Activated naive CD8-positive, alpha-beta T cell treated with anti-CD3 and anti-CD28 coated beads, Interleukin-2, amount 50 U/mL, for 24 hours (primary cell): ENCODE measurements around the gene SETD3.

Source experiments
- ATAC-seq: fragments of 150-1000 bp; cut with Tn5 transposase; one replicate; pipeline ENCODE4 v1.10.0; 2021
- DNase-seq: peaks from one replicate; pipeline ENCODE4 v3.0.0; 2021
- H3K27ac Mint-ChIP-seq: one replicate; pipeline ENCODE4 v1.8.0; 2021; ENCODE audit warnings: mild to moderate bottlenecking, mixed read lengths
- H3K27me3 Mint-ChIP-seq: one replicate; pipeline ENCODE4 v1.8.0; 2021; ENCODE audit warnings: mixed read lengths
- H3K36me3 Mint-ChIP-seq: one replicate; pipeline ENCODE4 v1.8.0; 2021; ENCODE audit warnings: low read depth, mixed read lengths
- H3K4me1 Mint-ChIP-seq: one replicate; pipeline ENCODE4 v1.8.0; 2021; ENCODE audit warnings: mixed read lengths
- H3K4me3 Mint-ChIP-seq: one replicate; pipeline ENCODE4 v1.8.0; 2021; ENCODE audit warnings: mild to moderate bottlenecking, moderate library complexity, mixed read lengths
- H3K9me3 Mint-ChIP-seq: one replicate; pipeline ENCODE4 v1.8.0; 2021; ENCODE audit warnings: mixed read lengths

The SETD3 gene

GRCh38 chr14:99380991-99381687, 99.5 kb downstream of the SETD3 start:
- Mint-ChIP-seq H3K27ac (no peak overlapping the region), H3K4me3 (no peak overlapping the region), H3K36me3 (no peaks in the 10 kb centered on the region), H3K27me3 (peaks cover 23% of the 10 kb centered on the region), H3K4me1 (peaks cover 2% of the 10 kb centered on the region), H3K9me3 (no peaks in the 10 kb centered on the region)
- DNase-seq (no peak), ATAC-seq (no peak)

- Mint-ChIP-seq H3K27me3 (peaks cover 20% of the 10 kb centered on the region), H3K27ac (no peak overlapping the region), H3K4me1 (peaks cover 2% of the 10 kb centered on the region), H3K36me3 (no peaks in the 10 kb centered on the region), H3K4me3 (no peak overlapping the region), H3K9me3 (no peaks in the 10 kb centered on the region)
- ATAC-seq = no peak
- no peak for DNase-seq
These were observed 100.3 kb downstream of the SETD3 start for GRCh38 chr14:99380402-99380801.

GRCh38 chr14:99378782-99379214, 101.9 kb downstream of the SETD3 start:
- Mint-ChIP-seq H3K36me3 (no peaks in the 10 kb centered on the region), H3K27ac (no peak overlapping the region), H3K4me3 (no peak overlapping the region), H3K27me3 (peaks cover 11% of the 10 kb centered on the region), H3K4me1 (peaks cover 2% of the 10 kb centered on the region), H3K9me3 (no peaks in the 10 kb centered on the region)
- ATAC-seq = no peak
- DNase-seq = no peak

GRCh38 chr14:99377951-99378350, 102.7 kb downstream of the SETD3 start:
- Mint-ChIP-seq H3K4me3 (no peak overlapping the region), H3K4me1 (peaks cover 2% of the 10 kb centered on the region), H3K36me3 (no peaks in the 10 kb centered on the region), H3K27ac (peak overlapping the region; percentile 62), H3K9me3 (no peaks in the 10 kb centered on the region), H3K27me3 (peaks cover 11% of the 10 kb centered on the region)
- ATAC-seq = no peak
- no peak for DNase-seq

- Mint-ChIP-seq H3K4me3 (no peak overlapping the region), H3K9me3 (peaks cover 3% of the 10 kb centered on the region), H3K4me1 (no peaks in the 10 kb centered on the region), H3K27ac (no peak overlapping the region), H3K36me3 (no peaks in the 10 kb centered on the region), H3K27me3 (peaks cover 11% of the 10 kb centered on the region)
- ATAC-seq = no peak
- DNase-seq = no peak
These were observed 105.7 kb downstream of the SETD3 start for GRCh38 chr14:99374964-99375363.

- peaks cover 1% of the 10 kb centered on the region for H3K27me3 Mint-ChIP-seq
- no peak for DNase-seq
- no peak overlapping the region for H3K4me3 Mint-ChIP-seq
- no peaks in the 10 kb centered on the region for H3K36me3 Mint-ChIP-seq
- no peaks in the 10 kb centered on the region for H3K4me1 Mint-ChIP-seq
- ATAC-seq = no peak
- H3K27ac Mint-ChIP-seq = no peak overlapping the region
- H3K9me3 Mint-ChIP-seq = no peaks in the 10 kb centered on the region
These were observed 116.9 kb downstream of the SETD3 start for GRCh38 chr14:99363616-99364290.

GRCh38 chr14:99363051-99363450, 117.6 kb downstream of the SETD3 start:
- Mint-ChIP-seq H3K4me3 (no peak overlapping the region), H3K9me3 (no peaks in the 10 kb centered on the region), H3K4me1 (no peaks in the 10 kb centered on the region), H3K27ac (no peak overlapping the region), H3K27me3 (peaks cover 1% of the 10 kb centered on the region), H3K36me3 (no peaks in the 10 kb centered on the region)
- no peak for DNase-seq
- no peak for ATAC-seq

GRCh38 chr14:99361596-99362215, 119.0 kb downstream of the SETD3 start:
- DNase-seq = no peak
- no peak overlapping the region for H3K4me3 Mint-ChIP-seq
- no peak for ATAC-seq
- no peaks in the 10 kb centered on the region for H3K9me3 Mint-ChIP-seq
- no peaks in the 10 kb centered on the region for H3K36me3 Mint-ChIP-seq
- H3K4me1 Mint-ChIP-seq = no peaks in the 10 kb centered on the region
- H3K27ac Mint-ChIP-seq = no peak overlapping the region
- no peaks in the 10 kb centered on the region for H3K27me3 Mint-ChIP-seq

- H3K36me3 Mint-ChIP-seq = no peaks in the 10 kb centered on the region
- ATAC-seq = no peak
- no peak overlapping the region for H3K27ac Mint-ChIP-seq
These were observed 119.7 kb downstream of the SETD3 start for GRCh38 chr14:99360774-99361595.

GRCh38 chr14:99359906-99360305, 120.8 kb downstream of the SETD3 start:
- Mint-ChIP-seq H3K36me3 (no peaks in the 10 kb centered on the region), H3K4me1 (no peaks in the 10 kb centered on the region), H3K27me3 (no peaks in the 10 kb centered on the region), H3K4me3 (no peak overlapping the region), H3K9me3 (no peaks in the 10 kb centered on the region), H3K27ac (no peak overlapping the region)
- DNase-seq (no peak), ATAC-seq (no peak)

More at GRCh38 chr14:99360774-99361595, 119.7 kb downstream of the SETD3 start:
- no peak for DNase-seq
- Mint-ChIP-seq H3K4me3 (no peak overlapping the region), H3K9me3 (no peaks in the 10 kb centered on the region), H3K27me3 (no peaks in the 10 kb centered on the region), H3K4me1 (no peaks in the 10 kb centered on the region)

GRCh38 chr14:99357916-99358390, 122.7 kb downstream of the SETD3 start:
- Mint-ChIP-seq H3K27ac (no peak overlapping the region), H3K4me3 (no peak overlapping the region), H3K9me3 (no peaks in the 10 kb centered on the region), H3K27me3 (no peaks in the 10 kb centered on the region), H3K36me3 (no peaks in the 10 kb centered on the region), H3K4me1 (no peaks in the 10 kb centered on the region)
- ATAC-seq = no peak
- no peak for DNase-seq

- Mint-ChIP-seq H3K36me3 (no peaks in the 10 kb centered on the region), H3K4me3 (no peak overlapping the region), H3K27ac (no peak overlapping the region), H3K9me3 (no peaks in the 10 kb centered on the region), H3K27me3 (no peaks in the 10 kb centered on the region), H3K4me1 (no peaks in the 10 kb centered on the region)
- ATAC-seq = no peak
- no peak for DNase-seq
These were observed 123.3 kb downstream of the SETD3 start for GRCh38 chr14:99357151-99357915.

- H3K4me3 Mint-ChIP-seq = no peak overlapping the region
- H3K9me3 Mint-ChIP-seq = no peaks in the 10 kb centered on the region
- H3K4me1 Mint-ChIP-seq = no peaks in the 10 kb centered on the region
These were observed 124.5 kb downstream of the SETD3 start for GRCh38 chr14:99356031-99356608.

More at GRCh38 chr14:99356031-99356608, 124.5 kb downstream of the SETD3 start:
- ATAC-seq = no peak
- no peaks in the 10 kb centered on the region for H3K27me3 Mint-ChIP-seq
- no peaks in the 10 kb centered on the region for H3K36me3 Mint-ChIP-seq
- H3K27ac Mint-ChIP-seq = no peak overlapping the region
- DNase-seq = no peak
